GM10266 (cell line): ENCODE results near the gene KCND2.
A peak's percentile ranks its signal among the peaks of the same experiment; 100 is the strongest.

ENCODE experiments used
- DNase-seq: peaks from one replicate; pipeline ENCODE4 v3.0.0; 2012; ENCODE audit errors: extremely low spot score
- TF ChIP-seq, protein P1 (sequence below): IDR thresholded peaks from 2 replicates; pipeline ENCODE4 v1.5.1; 2012; ENCODE audit warnings: mild to moderate bottlenecking, low read depth; ENCODE audit not compliant: control insufficient read depth, insufficient read depth; ENCODE audit errors: missing control alignments

The KCND2 gene

DNA sequence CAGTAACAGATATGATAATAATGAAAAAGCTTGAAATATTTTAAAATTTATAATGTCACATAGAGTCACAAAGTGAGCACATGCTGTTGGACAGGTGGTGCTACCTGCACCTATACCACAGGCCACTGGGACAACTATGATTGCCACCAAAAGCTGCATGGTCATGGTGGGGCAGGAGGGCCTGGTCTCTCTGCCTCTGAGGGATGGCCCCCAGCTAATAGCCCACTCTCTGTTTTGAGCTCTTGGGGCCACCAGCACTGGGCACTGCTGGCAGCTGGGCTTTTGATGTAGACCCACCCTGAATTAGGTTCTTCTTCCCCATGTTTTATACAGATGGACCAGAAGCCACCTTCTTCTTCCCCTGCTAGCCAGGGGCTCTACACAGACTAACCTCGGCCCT, 265.4 kb downstream of the KCND2 start:
- DNase-seq, result no peak
- TF ChIP-seq, protein P1, sequence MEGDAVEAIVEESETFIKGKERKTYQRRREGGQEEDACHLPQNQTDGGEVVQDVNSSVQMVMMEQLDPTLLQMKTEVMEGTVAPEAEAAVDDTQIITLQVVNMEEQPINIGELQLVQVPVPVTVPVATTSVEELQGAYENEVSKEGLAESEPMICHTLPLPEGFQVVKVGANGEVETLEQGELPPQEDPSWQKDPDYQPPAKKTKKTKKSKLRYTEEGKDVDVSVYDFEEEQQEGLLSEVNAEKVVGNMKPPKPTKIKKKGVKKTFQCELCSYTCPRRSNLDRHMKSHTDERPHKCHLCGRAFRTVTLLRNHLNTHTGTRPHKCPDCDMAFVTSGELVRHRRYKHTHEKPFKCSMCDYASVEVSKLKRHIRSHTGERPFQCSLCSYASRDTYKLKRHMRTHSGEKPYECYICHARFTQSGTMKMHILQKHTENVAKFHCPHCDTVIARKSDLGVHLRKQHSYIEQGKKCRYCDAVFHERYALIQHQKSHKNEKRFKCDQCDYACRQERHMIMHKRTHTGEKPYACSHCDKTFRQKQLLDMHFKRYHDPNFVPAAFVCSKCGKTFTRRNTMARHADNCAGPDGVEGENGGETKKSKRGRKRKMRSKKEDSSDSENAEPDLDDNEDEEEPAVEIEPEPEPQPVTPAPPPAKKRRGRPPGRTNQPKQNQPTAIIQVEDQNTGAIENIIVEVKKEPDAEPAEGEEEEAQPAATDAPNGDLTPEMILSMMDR, result no peak

DNA sequence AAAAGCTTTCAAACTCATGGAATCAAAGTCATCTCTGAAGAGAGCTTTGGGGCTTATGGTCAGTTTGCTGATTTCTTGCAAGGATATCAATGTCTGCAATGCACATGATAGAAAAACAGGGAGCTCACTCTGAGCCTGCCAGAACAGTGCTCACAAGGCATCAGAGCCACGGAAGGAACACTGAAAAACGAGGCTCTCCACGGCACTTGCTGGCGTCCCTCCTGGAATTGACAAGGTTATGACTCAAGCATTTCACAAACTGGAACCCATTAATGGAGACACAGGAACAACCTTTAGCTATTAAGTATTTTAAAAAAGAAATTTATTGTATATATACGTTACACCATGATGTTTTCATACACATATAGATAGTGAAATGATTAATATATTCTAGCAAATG, 266.3 kb downstream of the KCND2 start:
- DNase-seq, result no peak
- TF ChIP-seq, protein P1, result no peak

DNA sequence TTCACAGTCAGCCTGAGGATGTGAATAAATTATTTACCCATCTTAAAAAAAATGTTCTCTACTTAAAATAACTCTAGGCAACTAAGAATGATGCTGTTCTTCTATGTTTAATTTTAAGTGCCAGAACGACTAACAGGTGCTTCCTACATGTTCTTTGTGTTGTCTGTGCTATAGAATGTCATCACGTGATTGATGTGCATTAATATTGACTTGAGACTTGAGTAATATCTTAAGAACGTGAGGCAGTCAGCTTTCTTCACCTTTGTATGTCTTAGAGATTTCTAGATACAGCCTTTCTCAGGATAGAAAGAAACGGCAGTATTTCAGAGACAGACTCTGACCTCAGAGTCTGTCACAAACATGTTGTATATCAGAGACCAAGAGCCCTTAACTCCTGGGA, 274.6 kb downstream of the KCND2 start:
- TF ChIP-seq, protein P1, result no peak
- DNase-seq, result no peak

DNA sequence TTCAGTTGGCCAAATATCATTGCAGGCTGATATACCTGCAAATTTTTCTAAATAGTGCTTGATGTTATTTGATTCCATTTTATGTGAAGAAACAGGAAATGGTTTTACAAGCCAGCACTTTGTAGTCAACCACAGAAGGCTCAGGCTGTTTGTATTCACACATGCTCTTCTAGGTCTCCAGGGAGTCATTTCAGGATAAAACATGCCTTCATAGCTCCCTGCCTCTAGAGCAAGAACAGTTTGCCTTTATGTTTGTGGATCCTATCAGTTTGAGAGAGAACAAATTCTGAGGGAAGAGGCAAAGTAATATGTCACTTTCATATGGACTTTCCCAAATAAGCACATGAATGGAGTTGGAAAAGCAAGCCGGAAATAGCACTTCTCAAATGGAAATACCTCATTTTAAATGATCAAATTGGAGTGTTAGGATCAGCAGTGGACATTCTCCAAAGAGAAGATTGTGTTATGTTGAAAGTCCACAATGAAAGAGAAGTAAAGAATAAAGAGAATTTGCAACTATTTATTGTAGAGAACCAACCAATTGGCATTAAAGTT, 277.6 kb downstream of the KCND2 start:
- TF ChIP-seq, protein P1, result no peak
- DNase-seq, result no peak

DNA sequence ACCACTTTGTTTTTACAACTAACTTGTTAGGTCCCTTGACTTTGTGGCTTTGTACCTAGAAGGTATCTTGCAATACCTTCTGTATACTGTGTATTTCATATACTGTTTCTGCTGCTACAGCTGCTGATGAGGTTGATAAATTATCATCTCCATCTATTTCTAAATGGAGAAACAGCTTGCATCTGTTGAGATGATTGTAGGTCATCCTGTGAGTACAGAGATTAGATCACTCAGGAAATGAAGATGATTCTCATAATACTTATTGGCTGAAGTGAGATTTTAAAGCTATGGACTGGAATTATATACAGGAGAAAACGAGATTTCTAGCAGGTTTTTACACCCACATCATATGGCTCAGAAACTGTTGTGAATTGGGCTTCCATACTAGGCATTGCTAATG, 280.5 kb downstream of the KCND2 start:
- TF ChIP-seq, protein P1, result no peak
- no peak for DNase-seq

DNA sequence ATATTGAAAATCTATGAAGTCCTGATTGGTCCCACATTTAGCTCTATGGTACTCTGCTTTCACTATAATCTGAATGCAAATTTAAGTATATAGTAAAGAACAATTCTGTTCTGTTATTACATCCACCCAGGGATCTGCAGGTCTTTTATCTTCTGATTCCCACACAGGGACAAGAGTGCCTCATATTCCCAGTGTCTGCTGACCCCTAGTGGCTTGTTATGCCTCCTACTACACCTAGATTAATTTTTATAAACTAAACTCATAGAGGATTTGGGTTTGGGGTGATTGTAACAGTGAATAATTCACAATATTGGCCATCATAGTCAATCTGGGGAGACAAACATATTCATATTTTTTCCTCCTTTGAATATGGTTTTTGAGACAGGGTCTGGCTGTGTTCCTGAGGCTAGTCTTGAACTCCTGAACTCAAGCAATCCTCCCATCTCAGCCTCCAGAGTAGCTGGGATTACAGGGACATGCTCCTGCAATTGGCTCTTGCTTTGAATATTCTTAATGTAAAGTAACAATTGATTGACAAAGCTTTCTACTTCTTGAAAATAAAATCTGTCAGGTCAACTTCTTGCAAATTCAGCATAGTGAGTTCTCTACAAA, 282.1 kb downstream of the KCND2 start:
- DNase-seq, result peak; percentile 21
- TF ChIP-seq, protein P1, result peak; percentile 62

DNA sequence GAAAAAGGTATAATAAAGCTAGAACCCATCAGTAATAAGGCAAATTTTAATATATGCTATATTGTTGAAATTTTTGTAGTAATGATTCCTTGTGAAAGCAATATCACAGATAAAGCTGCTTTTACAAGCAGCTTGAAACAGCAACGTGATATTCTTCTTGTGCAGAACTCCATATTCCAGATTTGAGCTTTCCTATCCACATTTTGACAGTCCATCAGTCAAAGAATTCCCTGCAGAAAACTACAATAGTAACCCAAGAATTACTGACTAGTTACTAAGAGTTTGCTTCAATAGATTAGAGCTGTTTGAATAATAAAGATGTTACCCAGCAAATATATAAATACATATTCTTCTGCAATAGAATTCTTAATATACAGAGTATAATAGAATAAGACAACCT, 291.2 kb downstream of the KCND2 start:
- TF ChIP-seq, protein P1, result no peak
- no peak for DNase-seq
